Measurements from ENCODE around the gene AKAP12. TPM values are rescaled to one million over a fixed set of nuclear protein-coding genes. Genes with fewer than 3 reads are reported as not detected.

Gene AKAP12
- total and polyA plus RNA-seq, 2 experiments from 2014 or later: 90.1 to 137 TPM

GRCh38 chr6:151390276-151390850 is 150.6 kb downstream of the AKAP12 start:
- TF ChIP-seq STAT1 (IDR thresholded peaks at IDR 0.05; ENCODE audit: unreplicated experiment) (no peak), ZNF114 (CRISPR knock-in tag; IDR thresholded peaks at IDR 0.05) (no peak), ZNF331 (CRISPR knock-in tag; IDR thresholded peaks at IDR 0.05; ENCODE audit: low read depth) (no peak), ZNF462 (CRISPR knock-in tag; IDR thresholded peaks at IDR 0.05) (no peak), JUNB (IDR thresholded peaks at IDR 0.05; ENCODE audit: unreplicated experiment) (no peak), POLR2AphosphoS5 (IDR thresholded peaks at IDR 0.05; ENCODE audit: low read depth) (peak; percentile 50), REST (IDR thresholded peaks at IDR 0.05; ENCODE audit: unreplicated experiment) (no peak), EZH2 (IDR thresholded peaks at IDR 0.05; ENCODE audit: low read depth, unreplicated experiment) (no peak), ETS1 (IDR thresholded peaks at IDR 0.05) (0 out of 2 replicates have a peak, but pooled peaks have one; percentile 12), CREB1 (CRISPR knock-in tag; IDR thresholded peaks at IDR 0.05; ENCODE audit: low read depth) (0 out of 2 replicates have a peak, but pooled peaks have one; percentile 18), CTCF (conservative IDR thresholded peaks at IDR 0.05; ENCODE audit: low read depth in 2 of 2) (no peak), EZH2phosphoT487 (IDR thresholded peaks at IDR 0.05; ENCODE audit: unreplicated experiment) (no peak)
- Mint-ChIP-seq H3K4me3 (peak overlapping the region; percentile 66; the same call in 2 of the 3 replicates), H3K27me3 (ENCODE audit: insufficient read depth, low read depth, poor library complexity) (peaks cover 11% of the 10 kb centered on the region), H3K36me3 (ENCODE audit: low read depth) (peaks cover 39% of the 10 kb centered on the region), H3K27ac (no peak overlapping the region), H3K9me3 (no peaks in the 10 kb centered on the region; the same call in 2 of the 3 replicates), H3K4me1 (peaks cover 24% of the 10 kb centered on the region)
- Histone ChIP-seq H3K4me1 (ENCODE audit: insufficient read depth) (peaks cover 23% of the 10 kb centered on the region), H3K9me2 (ENCODE audit: insufficient read depth) (peaks cover 3% of the 10 kb centered on the region; the same call in 1 of the 2 replicates), H3F3A (replicated peaks; ENCODE audit: low read depth) (peaks cover 11% of the 10 kb centered on the region), H3K79me2 (replicated peaks; ENCODE audit: insufficient read depth) (peaks cover 76% of the 10 kb centered on the region), H3K4me3 (peak overlapping the region; percentile 91), H3K36me3 (ENCODE audit: insufficient read depth) (no peaks in the 10 kb centered on the region), H3K4me2 (peak overlapping the region; percentile 91; the same call in 1 of the 2 replicates), H2AFZ (no peak overlapping the region), H4K20me1 (replicated peaks; ENCODE audit: insufficient read depth) (peaks cover 20% of the 10 kb centered on the region), H3K27me3 (ENCODE audit: insufficient read depth) (no peaks in the 10 kb centered on the region), H3K27ac (ENCODE audit: low read depth) (peak overlapping the region; percentile 99)
- peak; percentile 98 for DNase-seq (ENCODE audit: low spot score)
- ATAC-seq: peak; percentile 84

Measured in GM23338 (cell line).